T-helper 2 cell (primary cell): ENCODE results near the gene SEPTIN2.
"Not testable (repeated sequence)": the region's sequence is repeated elsewhere in the genome, so short reads cannot be mapped to it uniquely, and the experiment has no call there.

Source experiments
- DNase-seq, 5 experiments: peaks; one replicate each; pipeline versions ENCODE4 v3.0.0 to v3.0.0-alpha.2; 2012 to 2022

The SEPTIN2 gene

DNA sequence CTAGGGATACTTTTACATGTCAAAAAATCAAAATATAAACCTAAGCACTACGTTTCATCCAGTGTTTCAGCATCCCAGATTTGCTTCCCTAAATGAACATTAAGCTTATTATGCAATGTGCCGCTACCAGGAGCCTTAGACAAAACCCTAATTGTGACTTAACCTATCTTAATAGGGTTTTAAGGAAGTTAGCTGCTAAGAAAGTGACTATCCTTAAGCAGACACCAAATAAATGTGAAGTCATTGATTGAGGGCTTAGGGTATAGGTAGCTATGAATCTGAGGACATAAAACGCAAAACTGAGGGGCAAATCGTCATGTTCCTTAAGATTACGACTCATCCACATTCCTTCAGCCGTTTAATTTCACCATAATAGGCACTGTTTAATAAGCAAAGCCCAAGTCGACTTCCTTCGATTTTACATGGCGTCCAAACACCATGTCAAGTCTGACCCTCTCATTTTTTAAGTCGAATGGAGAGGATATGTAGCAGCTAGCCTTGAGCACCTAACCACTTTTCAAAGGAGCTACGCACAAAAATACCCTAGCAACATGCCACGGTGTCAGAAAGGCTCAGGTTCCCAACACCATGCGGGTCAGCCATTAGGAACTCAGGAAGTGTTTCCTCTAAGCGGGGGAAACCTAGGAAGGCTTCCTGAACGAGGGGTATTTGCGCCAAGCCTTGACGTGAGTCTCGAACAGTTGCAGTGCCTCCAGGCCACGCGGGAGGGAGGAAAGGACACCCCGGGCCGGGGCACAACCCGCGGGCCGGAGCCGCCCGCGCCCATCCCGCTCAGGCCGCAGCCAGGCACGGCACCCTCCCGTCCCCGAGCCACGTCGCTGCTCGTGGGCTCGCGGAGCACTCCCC, 1.3 kb upstream of the SEPTIN2 start:
- DNase-seq = no peak

- peak; percentile 99 to 100 (median 100) for DNase-seq
Measured at GRCh38 chr2:241315093-241315878, 439 bp upstream of the SEPTIN2 start, which contains the start of gene HDLBP. HDLBP (minus strand) TSS chr2:241315672; CDS start chr2:241266869, 48,803 bp downstream.

DNA sequence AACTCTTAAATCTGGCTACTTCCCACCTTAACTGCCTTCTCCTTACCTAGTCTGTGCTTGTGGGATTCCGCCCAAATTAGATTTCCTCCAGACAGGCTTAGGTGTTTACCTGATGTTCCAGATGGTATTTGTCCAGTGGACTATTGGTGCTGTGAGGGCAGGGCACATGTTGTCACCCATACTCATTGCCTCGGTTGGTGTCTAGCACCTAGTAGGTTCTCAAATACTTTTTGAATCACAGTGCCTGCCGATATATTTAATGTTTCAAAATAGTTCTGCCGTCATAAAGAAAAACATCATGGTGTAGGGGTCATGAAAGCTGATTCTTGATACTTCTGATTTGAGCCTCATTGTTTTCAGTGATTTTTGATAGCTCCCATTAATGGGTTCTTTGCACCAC, 1.1 kb downstream of the SEPTIN2 start:
- DNase-seq = peak in 1 of 5 experiments; percentile 9

DNA sequence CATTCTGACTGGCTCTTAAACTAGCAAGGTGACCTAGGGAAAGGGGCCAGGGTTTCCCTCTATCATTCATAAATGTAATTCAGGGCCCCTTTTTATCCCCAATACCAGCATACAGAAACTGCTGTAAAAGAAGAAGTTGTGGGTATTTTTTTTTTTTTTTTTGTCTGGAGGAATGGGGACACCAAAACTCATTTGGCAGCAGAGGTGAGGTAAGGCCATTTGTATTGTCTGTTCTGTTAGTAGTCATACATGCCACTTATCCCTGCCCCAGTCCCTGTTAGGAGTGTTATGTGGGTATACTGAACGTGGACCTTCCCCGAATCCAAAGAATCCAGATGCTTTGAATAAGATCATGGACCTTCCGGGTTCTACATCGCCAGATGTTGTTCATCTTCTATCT, 1.7 kb downstream of the SEPTIN2 start:
- DNase-seq = no peak

GRCh38 chr2:241318830-241319229, 3.1 kb downstream of the SEPTIN2 start:
- not testable (repeated sequence) for DNase-seq

- DNase-seq = no peak
Measured at GRCh38 chr2:241320394-241320793, 4.7 kb downstream of the SEPTIN2 start.

- no peak for DNase-seq
Measured at GRCh38 chr2:241321033-241321432, 5.3 kb downstream of the SEPTIN2 start.

GRCh38 chr2:241321886-241322285, 6.2 kb downstream of the SEPTIN2 start:
- DNase-seq = no peak

GRCh38 chr2:241323778-241324177, 8.1 kb downstream of the SEPTIN2 start:
- DNase-seq = no peak

DNA sequence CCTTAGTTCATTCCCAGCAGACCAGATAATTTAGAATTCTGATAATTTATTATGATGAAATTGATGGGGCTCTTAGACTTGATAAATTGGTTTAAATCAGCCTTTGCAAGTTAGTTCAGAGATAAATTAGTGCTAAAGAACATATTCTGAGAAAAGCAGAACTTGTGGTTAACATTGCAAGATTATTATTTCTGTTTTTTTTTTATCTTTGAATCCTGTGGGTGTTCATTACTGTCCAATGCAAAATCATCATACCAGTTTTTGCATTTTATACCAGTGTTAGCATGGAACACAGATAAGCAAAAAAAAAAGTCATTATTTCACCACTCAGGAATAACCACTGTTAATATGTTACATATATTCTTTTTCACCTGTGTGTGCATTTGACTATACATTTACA, 9.1 kb downstream of the SEPTIN2 start:
- DNase-seq = no peak

GRCh38 chr2:241325257-241325656, 9.5 kb downstream of the SEPTIN2 start:
- DNase-seq = no peak

- DNase-seq = no peak
Measured at GRCh38 chr2:241329669-241330615, 14.2 kb downstream of the SEPTIN2 start.

GRCh38 chr2:241330616-241330981, 14.9 kb downstream of the SEPTIN2 start:
- DNase-seq = no peak

GRCh38 chr2:241334813-241335212, 19.1 kb downstream of the SEPTIN2 start:
- no peak for DNase-seq

DNA sequence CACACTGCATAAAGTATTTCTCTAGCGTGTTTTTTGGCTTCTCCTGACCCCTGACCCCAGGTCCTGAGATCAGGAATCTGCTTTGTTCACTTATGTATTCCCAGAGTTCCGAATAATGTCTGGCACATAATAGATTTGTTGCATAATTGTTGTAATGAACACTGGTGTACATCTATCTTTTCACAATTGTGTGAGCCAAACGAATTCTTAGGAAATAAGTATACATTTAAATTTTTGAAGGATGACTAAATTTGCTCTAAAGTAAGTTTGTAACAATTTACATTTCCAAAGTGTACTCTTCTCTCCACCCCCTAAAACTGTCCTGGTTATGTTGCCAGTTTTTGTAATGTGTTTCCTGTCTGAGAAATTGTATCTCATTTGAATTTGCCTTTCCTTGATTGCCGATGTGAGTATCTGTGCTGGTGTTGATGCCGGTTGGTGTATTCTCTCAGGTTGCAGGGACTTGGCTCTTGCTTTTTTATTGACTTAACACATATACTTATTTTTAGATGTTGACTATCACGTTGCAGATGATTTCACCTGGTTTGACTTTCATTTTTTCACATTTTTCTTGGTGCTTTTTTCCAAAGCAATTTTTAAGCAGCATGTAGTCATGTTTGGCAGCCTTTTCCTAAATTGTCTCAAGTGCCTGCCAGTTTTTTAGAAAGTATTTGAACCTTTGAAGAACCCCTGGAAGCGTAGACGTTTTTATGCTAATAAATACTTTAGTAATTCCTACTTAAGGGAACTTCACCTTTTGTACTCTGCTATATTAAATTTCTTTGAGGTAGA, 24.3 kb downstream of the SEPTIN2 start:
- no peak for DNase-seq

DNA sequence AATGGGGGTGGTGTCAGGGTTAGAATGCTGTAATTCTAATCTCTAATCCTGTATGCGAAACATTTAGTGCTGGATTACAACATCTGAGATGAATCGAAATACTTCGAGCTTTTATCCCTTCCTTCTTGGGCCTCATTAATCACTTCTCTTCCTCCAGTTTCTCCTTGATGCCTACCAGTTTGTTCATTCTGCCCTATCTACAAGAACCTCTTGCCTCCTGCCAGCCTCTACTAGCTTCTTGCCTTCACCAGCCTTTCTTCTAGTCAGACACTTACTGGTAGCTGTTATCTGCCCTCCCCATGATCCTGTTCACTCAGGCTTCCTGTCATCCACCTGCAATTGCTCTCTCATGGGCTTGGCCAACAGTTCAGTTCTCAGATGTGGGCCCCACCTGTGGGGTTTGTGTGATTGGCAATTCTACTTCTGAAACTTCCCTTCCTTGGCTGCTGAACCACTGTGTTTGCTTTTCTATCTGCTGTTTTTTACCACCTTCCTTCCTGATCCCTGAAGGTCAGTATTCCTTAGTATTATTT, 25.0 kb downstream of the SEPTIN2 start:
- peak in 1 of 5 experiments; percentile 24 for DNase-seq

- DNase-seq = no peak
Measured at GRCh38 chr2:241344925-241345651, 29.4 kb downstream of the SEPTIN2 start.

GRCh38 chr2:241349941-241350340, 34.2 kb downstream of the SEPTIN2 start:
- no peak for DNase-seq

GRCh38 chr2:241350530-241350877, 34.8 kb downstream of the SEPTIN2 start:
- no peak for DNase-seq

DNA sequence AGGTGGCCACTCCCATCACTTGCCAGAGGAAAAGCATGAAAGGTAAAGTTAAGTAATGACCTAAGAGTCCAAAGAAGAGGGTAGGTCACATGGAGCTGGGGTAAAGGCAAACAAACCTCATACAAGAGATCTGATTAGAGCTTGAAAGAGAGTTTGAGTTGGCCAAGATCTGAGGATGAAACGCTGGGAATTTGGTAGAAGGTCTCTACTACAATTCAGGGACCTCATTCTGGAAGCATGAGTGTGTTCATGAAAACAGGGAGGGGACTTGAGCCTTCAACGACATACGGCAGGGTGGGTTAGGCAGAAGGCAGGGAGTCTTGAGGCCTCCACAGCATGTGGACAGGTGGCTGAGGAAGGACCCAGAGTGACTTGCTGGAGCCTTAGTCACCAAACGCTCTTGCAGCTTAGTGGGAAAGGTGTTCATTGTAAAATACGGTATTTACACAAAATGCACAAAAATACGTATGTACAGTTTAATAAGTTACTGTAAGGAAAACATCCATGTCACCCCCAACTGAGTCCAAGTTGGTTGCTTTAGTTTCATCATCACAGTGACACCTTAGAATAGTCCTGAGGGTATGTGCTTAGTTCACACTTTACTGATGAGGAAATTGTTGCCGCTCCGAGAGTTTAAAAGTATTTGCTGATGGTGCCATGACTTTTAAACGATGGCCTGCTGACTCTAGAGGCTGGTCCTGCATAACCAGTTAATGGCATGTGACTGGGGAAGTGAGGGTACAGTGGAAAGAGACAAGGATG, 35.3 kb downstream of the SEPTIN2 start:
- no peak for DNase-seq
